Nucleus accumbens (tissue), 56 donors: ENCODE measurements around the gene UNC5B.
"Not testable (repeated sequence)": the region's sequence is repeated elsewhere in the genome, so short reads cannot be mapped to it uniquely, and the experiment has no call there.

Experiments used
- DNase-seq, 56 donors: peaks; one replicate each; lab custom pipeline; 2025; lab: John Stamatoyannopoulos, UW

Gene UNC5B

DNA sequence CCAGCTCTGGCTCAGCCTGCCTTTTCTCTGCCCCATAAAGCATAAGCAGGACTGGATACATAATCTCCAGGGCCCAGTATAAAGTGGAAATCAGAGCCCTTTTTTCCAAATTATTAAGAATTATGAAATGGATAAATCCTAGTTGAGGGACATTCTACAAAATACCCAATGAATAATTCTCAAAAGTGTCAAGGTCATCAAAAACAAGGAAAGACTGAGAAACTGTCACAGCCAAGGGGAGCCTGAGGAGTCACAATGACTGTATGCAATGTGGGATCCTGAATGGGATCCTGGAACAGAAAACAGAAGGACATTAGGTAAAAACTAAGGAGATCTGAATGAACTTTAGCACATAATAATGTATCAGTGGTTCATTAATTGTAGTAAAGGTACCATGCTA, 4.8 kb upstream of the UNC5B start:
- DNase-seq, result no peak

DNA sequence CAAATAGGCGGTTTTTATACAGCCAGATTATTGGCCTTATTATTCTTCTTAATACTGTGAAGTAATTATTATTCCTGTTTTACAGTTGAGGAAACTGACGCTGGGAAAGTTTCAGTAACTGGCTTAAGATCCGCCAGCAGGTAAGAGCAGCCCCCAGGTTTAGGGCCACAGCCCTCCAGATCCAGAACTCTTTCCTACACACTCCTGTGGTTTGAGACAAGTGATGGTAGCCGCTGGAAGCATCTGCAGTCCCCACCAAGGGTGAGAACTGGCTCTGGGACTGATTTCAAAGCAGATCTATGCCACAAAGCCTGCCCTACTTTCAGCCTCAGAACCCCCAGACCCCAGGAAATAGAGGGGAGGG, 3.0 kb upstream of the UNC5B start:
- DNase-seq, result no peak

DNA sequence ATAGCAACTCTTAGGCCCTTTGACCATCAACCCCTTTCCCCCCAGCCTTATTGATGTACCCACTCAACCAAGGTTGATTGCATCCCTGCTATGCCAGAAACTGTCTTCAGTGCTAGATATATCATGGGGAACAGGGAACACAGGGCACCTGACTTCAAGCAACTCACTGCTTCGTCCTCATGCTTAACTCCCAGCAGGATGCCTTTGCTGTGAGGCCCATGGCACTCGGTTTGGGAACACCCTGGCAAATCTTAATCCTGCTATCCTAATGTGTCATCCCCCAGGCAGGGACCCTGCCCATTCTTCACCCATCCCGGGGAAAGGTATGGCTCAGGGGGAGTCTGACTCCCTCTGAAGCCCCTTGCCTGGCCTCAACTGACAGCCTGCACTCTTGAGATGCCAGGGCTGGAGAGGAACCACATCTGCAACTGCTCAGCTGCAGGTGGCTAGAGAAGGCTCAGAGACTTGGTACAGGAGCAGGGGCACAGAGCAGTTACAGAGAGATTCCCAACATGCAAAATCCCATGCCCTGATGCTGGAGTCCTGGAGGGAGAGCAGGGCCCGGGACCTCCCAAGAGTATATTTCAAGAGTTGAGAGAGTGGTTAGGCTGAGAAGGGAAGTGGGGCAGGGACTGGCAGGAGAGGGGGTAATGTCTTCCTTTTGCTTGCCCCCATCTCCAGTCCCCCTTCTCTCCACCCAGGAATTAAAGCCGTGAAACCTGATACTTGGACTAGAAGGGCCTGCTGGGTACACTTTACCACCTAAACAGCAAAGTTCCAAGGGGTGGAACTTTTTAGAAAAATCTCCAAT, 2.4 kb upstream of the UNC5B start:
- no peak for DNase-seq

DNA sequence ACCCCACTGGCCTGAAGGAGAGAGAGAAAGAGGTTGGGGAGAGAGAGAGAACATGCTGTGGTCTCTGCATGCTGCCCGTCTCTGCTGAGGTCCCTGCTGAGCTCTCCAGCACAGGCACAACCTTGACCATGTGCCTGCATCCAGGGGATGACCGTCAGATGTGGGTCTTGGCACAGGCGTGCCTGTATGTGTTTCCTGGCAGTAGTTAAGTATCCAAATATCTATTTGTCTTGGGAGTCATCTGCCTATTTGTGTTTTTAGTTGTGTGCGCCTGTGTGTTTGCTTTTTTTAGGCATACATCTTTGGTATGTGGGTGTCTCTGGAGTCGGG, 1.9 kb upstream of the UNC5B start:
- no peak for DNase-seq

DNA sequence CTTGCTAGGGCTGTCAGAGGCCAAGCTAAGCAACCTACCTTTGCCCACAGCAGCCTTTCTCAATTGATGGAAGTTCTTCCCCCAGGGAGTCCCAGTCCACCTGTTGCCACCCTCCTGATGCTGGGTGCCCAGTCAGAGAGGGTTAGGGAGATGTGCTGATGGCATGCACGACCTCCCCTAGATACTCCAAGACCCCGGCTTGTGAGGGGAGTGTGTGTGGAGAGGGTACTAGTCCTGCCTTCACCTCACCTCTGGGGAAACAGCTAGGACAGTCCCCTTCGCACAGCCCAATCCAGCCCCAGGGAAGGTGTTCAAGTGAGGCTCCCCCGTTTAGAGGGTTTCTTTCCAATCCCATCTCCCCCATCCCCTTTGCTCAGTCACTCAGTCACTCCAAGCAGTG, 1.3 kb upstream of the UNC5B start:
- DNase-seq, result no peak

DNA sequence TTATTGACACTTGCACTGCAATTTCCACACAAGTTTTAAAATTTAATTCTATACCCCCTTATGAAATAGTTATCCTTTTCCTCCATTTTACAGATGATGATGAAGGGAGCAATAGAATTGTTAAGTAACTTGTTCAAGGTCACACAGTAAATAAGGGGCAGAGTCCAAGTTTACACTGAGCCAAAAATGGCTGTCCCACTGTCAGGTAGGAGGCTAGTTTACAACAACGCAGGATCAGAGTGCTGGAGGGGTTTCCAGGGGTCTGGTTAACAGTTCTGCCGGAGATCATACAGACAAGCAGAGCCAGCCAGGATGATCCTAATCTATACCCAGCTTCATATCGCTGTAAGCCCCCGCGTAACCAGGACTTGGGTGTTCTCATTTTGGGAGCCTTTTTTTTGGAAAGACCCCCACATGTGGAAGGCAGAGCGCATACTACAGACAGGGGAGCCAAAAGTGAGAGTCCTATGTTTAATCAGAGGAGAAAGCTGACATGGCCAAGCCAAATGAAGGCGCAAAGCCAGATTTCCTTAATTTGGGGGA, 524 bp upstream of the UNC5B start:
- no peak for DNase-seq

DNA sequence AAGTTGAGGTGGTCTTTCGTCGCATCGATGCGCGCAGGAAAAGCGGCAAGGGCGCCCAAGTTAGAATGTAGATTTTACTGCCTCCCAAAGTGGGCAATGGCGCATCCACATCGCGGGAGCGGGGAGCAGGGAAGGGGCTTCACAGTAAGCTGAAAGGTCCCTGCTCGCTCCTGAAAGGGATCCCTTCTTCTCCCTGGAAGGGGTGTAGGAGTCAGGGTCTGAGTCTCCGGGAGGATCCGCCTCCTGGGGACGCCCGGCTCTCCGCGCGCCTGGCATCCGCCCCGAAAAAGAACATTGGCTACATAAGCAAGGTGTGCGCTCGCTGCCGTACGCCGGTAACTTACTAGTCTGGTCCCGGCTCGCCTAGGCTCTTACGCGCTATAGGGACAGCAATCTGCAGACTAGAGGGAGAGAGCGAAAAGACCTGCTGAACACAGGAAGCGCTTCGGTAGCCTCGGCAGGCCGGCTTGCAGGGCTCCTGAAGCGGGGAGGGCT, 804 bp downstream of the UNC5B start:
- peak in 8 of 56 donors; percentile 35 to 58 (median 48) for DNase-seq

DNA sequence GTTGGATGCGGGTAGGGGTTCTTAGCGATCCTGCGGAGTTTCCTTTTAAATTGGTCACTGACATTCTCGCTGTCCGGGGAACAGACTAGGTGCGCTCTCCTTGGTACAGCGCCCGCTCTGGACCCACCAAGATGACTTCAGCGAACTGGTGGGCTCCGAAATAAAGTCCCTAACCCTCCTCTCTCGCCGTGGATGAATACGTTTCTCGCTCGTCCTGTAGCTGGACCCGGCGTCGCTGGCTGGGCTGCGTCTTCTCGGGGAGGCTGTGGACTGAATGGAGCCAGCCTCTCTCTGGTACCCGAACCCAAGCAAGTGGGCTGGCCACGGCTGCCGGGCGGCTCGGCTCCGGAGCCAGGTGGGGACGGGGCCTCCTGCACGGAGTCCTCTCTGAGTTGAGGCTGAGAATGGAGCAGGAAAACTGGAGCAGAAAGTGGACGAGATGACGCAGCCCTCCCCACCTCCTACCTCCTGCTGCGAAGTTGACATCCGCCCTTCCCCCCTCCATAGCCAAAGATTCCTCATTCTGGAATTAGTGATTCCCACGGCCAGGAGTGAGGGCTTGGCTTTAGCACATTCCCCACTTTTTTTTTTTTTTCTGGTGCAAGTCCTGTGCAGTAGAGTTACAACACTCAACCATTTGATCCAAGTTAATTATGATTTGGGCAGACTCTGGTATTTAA, 1.5 kb downstream of the UNC5B start:
- peak in 1 of 56 donors; percentile 36 for DNase-seq

DNA sequence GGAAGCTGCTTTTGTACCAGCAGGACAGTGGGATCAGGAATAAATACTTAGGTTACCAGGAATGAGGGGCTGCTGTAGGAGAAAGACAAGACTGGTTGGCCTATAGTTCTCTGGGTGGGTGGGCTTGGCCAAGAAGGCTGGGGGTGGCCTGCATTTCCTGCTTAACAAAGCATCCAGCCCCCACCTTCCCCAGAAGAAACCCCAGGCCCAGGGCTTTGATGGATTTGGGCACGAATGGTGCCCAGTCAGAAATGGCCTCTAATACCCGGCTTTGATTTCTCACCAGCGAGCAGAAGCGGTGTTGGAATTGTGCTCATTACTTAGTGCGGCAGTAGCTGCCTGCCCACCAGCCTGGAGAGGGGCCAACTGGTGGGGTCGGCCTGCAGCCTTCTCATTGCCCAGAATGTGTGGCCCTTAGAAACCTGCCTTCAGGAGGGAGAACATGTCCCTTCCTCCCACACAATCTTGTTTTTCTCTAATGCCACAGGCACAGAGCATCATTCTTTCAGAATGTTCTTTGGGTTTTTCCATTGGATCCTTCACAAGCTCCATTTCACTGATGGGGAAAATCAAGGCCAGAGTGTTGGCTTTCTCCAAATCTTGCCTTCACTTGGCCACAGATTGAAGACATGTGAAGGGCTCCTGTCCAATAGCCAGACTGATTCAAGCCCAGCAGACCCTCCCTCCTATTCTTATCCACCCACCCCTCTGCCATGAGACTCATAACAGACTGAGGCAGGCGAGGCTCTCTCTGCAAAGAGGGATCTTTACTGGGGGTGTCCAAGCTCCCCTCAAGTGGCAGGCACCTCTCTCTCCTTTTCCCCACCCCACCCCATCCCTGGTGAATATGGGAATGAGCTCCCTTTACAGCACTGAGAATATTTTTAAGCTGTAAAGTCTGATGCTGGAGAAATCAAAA, 2.5 kb downstream of the UNC5B start:
- DNase-seq, result no peak

DNA sequence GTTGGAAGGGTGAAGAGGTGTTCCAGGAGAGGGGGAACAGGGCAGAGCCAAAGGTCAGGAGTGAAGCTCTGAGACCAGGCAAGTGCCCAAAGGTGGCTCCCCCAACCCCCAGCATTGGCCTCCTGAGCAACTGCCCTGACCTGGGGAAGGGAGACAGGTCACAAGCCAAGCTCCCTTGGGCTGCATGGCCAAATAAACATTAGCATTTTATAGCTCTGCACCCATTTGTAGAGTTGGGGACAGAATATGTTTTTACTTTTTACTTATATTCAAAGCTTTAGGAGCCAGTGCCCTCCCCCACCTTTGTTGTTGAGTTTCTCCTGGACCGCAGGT, 4.0 kb downstream of the UNC5B start:
- no peak for DNase-seq

DNA sequence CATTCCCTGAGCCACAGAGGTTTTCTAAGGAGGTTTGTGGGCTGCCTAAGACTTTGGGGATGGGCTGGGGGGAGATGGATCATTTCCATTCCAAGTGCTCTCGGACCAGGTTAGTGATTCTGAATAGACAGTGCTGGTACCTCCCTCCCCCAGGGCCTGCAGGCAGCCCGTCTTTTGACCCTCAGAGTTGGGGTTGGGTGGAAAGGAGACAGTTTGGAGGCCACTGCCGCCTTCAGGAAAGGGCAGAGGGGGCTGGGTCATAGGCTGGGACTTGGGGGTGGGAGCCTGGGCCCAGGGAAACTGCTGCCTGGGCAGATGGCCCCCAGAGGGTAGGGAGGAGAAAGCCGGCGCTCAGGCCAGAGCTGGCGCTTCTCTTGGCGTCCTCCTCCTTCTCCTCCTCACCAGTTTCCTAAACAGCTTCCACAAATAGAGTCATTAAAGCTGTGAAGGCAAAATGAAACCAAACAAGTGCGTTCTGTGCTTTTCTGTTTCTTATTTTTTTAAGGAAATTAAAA, 4.4 kb downstream of the UNC5B start:
- no peak for DNase-seq

DNA sequence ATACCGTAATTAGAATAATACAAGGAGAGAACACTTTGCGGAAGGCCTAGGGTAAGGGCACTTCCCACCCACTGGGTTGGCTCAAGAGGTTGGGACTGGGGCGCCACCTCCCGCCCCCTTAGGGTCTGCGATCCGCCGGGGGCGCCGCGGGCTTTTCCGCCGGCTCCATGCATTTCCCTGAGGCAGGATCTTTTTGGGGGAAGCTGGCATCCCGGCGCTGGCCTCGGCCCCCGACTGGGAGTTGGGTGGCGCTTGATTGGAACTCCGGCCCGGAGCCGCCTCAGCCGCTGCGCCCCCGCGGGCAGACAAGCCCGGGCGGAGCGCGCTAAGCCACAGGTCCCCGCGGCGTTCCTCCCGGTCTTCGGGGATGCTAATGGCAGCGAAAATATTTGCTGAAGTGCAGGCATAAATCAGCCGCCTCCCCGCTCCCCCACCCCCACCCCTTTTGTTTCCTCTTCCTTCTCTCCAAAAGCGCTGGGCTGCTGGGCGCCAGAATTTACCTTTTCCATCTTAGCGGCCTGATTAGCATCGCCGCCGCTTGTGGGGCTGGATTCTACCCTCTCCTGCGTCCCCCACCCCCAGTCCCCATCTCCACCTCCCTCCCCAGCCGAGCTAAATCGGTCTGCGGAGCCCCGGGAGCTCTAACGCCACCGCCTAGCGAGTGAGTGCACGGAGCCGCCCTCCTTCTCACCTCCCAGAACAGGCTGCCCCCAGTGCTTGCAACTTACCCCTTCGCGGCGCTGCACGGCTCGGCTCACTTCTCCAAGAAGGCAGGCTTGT, 5.1 kb downstream of the UNC5B start:
- DNase-seq, result peak in 22 of 56 donors; percentile 27 to 83 (median 54)

DNA sequence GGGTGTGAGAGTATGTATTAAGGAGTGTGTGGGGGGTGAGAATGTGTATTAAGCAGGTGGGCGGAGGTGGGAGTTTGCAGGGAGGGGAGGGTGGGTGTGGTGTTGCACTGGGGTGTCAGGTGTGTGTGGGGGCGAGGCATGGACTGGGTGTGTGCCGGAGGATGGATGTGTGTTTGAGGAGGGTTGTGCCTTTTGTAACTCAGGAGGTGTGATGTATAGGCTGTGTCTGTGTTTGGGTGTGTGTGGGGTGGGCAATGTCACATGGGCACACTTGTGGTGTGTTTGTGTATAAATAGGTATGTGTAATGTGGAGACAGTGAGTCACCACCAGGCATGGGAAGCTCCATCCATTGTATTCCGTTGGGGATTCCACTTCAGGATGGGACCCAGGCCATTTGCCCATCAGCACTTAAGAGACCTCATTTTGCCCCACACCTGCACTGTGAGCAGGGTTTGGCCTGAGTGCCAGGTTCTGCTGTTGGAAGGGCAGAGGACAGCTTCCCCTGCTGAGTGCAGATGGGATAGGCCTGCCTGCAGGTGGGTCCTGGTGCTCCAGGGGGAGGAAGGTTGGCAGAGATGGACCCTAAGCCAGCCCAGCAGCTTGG, 5.8 kb downstream of the UNC5B start:
- DNase-seq, result peak in 13 of 56 donors; percentile 47 to 83 (median 65)

DNA sequence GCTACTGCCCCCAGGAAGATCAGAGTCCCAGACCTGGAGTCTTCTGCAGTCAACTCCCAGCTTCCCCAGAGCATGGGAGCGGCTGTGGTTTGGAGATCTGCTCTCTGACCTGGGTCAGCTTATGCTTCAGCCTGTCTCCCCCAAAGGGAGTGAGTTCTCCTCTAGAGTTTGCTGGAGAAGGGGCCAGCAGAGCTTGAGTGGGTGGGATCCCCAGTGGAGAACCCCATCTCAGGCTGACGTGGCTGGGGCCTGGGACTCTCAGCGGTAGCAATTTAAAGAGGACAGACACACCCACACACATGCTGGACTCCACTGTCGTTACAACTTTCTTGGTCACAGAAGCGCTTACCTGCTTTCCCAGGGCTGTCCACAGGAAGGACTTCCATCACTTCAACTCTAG, 6.3 kb downstream of the UNC5B start:
- DNase-seq, result no peak

DNA sequence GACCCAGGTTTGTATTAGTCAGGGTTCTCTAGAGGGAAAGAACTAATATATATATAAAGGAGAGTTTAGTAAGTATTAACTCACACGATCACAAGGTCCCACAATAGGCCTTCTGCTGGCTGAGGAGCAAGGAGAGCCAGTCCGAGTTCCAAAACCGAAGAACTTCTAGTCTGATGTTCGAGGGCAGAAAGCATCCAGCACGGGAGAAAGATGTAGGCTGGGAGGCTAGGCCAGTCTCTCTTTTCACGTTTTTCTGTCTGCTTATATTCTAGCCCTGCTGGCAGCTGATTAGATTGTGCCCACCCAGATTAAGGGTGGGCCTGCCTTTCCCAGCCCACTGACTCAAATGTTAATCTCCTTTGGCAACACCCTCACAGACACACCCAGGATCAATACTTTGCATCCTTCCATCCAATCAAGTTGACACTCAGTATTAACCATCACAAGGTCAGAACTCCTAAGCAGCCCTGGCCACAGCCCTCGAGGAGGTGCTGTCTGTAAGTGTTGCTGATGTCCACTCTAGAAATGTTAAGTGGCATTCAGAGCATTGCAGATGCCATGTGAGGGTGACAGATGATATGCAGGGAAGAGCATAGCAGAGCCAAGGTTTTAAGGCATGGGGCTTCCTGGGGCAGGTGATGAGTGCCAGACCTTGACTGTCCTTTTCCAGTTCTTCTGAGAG, 7.0 kb downstream of the UNC5B start:
- DNase-seq, result not testable (repeated sequence)

DNA sequence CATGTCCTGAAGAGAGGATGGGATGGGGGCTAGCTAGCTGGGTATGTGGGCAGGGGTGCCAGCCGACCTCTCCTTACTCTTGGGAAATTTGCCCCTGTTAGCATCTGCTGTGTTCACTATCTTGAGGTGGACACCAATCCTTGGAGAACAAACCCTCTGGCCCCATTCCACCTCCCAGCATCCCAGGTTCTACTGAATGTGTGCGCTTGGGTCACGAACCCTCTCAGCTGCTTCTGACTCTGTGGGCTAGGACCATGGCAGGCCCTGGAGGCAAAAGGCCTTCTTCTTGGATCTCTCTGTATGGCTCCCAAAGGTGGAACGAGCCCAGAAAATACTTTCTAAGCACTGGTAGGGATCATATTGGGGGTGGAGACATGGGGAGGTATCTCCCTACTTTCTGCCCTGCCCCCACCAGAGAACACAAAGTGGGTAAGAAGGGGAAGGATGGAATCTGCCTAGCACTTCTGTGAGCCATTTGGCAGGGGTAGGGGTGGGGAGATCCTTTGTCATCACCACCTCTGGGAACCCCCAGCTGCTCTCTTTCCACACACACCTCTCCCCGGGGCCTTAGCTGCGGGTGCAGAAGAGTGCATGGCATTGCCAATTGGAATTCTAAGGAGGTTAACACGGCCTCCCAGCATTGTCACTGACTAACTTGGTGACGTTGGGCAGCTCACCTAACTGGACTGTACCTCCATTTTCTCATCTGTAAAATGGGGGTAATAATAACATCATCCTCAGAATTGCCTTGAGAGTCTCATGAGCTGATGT, 7.7 kb downstream of the UNC5B start:
- no peak for DNase-seq

DNA sequence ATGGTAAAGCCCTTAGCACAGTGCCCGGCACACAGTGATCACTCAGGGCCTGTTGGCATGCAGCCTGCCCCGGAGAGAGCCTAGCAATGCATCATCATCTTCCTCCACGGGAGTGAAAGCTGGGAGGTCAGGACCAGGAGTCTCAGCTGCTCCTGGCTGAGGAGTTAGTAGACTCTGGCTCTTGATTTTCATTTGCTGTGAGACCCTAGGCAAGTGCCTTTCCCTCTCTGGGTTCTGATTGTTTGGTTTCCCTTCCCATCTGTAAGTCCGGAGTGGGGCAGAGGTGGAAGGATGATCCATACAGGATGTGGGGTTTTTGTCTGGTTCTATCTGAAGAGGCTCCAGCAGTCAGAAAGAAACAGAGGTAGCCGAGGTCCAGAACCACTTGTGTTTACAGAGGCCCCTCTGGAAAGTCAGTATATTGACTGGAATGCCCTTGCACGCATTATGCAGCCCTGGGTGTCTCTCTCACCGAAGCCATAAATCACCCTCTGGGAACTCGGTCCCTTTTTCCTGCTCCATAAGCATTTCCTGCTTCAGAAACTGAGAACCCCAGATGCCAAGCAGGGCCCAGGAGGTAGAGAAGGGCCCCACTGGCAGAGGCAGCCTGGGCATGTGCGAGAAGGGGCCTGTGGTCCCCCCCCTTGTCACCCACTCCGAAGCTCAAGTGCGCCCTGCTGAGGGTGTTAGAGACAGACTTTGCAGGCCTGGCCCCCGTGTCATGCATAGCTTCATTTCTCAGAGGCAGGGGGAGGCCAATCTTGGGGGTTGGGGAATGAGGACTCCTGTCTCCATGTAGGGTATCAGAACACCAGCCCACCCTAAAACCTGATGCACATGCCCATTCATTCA, 8.5 kb downstream of the UNC5B start:
- no peak for DNase-seq
